Activated naive CD4-positive, alpha-beta T cell treated with Interleukin-2 at 50 U/mL for 16 hours (primary cell): ENCODE results near the gene TPBG.
"Not testable (repeated sequence)": the region's sequence is repeated elsewhere in the genome, so short reads cannot be mapped to it uniquely, and the experiment has no call there.

Experiments
- DNase-seq: peaks from one replicate; pipeline ENCODE4 v3.0.0-alpha.2; 2020

TPBG gene

DNA sequence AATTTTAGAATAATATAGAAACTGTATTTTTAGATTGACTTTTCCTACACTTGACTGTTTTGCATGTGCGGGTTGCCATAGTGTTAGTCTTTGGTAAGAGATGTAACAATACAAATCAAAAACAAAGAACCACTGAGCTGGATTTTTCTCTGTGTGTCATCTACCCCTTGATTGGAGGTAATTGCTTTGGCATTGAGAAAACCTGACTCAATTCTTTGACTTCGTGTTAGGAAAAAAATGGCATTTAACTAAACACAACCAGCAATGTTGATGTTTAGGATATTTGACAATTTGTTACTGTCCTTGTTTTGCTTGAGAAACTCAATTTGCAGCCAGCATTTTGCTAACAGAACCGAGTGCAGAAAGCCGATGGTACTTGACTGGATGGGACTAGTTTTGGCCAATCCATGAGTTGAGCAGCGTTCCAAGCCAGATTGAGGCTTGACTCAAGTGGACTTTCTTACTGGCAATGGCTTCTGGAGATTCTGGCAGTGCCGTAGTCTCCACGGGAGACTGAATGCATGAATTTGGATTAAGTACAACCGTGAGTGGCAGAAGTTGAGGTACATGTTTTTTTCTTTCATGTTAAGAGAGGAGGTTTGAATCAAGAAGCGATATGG is 17.1 kb downstream of the TPBG start:
- DNase-seq, result no peak

GRCh38 chr6:82381278-82381677 is 17.7 kb downstream of the TPBG start:
- no peak for DNase-seq

DNA sequence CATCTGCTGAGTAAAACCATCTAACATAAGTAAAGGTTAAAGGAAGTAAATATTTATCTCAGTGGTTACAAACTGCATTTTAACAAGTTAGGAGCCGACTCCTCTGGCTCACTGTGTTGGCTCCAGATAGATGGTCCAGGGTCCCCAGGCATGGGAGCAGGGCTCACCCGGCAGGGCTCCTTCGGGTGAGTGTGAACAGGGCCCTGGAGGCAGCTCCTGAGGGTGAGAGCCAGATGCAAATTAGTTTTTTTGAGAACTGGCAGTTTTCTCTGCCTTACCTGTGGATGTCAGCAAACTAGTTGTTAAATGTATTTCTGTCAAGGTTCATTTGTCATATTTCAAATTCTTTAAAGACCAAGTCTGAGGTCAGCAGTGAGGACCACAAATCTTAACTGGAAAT is 21.5 kb downstream of the TPBG start:
- DNase-seq, result no peak

- no peak for DNase-seq
These were observed 21.9 kb downstream of the TPBG start for GRCh38 chr6:82385546-82385945.

DNA sequence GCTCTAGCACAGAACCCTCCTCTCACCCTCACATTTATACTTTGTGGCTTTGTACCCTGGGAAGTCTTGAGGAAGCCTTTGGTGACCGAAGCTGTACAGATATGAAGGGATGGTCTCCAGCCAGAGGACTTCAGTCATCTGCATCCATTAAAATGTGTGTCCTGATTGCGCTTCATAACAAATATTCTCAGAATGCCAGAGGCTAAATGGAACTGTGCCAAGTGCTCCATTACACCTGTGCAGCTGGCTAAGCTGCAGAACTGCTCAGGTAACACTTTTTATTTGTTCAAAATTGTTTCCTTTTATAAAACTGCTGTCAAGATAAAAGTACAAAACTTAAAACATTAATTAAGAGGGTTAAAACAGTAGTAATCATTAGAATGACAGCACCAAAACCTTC is 22.3 kb downstream of the TPBG start:
- DNase-seq, result no peak

- not testable (repeated sequence) for DNase-seq
These were observed 31.2 kb downstream of the TPBG start for GRCh38 chr6:82394770-82395169.

- no peak for DNase-seq
These were observed 33.5 kb downstream of the TPBG start for GRCh38 chr6:82396964-82397751.

- no peak for DNase-seq
These were observed 34.5 kb downstream of the TPBG start for GRCh38 chr6:82397962-82398692.

GRCh38 chr6:82408952-82409431 is 45.4 kb downstream of the TPBG start:
- DNase-seq, result no peak

DNA sequence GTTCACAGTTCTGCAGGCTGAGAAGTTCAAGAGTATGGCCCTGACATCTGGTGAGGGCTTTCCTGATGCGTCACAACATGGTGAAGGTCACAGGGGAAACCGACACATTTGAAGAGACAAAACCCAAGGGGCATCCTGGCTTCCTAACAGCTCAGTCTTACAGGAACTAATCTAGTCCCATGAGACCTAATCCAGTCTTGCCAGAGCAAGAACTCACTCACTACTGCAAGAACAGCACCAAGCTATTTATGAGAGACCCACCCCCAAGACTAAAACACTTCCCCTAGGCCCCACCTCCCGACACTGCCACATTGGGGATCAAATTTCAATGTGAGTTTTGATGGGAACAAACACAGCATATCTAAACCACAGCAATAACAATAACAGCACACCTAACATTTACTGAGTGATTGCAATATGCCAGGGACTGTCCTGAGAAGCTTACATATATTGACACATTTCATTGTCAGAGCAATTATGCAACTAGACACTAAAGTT is 46.6 kb downstream of the TPBG start:
- DNase-seq, result no peak

- no peak for DNase-seq
These were observed 50.3 kb downstream of the TPBG start for GRCh38 chr6:82413868-82414267.

- DNase-seq, result no peak
These were observed 52.2 kb downstream of the TPBG start for GRCh38 chr6:82415820-82416219.

GRCh38 chr6:82416346-82416745 is 52.7 kb downstream of the TPBG start:
- no peak for DNase-seq
